HG02970 (cell line): ENCODE data around the gene CCDC171.

Experiments used
- ATAC-seq: cut with Tn5 transposase; IDR thresholded peaks from one replicate; pipeline ENCODE4 v1.9.1; 2021; ENCODE audit warnings: mild to moderate bottlenecking, moderate library complexity, moderate number of reproducible peaks; ENCODE audit not compliant: unreplicated experiment, low FRiP score

The CCDC171 gene

GRCh38 chr9:15849871-15850270 lies 297.0 kb downstream of the CCDC171 start:
- no peak for ATAC-seq

- no peak for ATAC-seq
Measured at GRCh38 chr9:15851766-15852165, 298.9 kb downstream of the CCDC171 start.

GRCh38 chr9:15856591-15856990 lies 303.7 kb downstream of the CCDC171 start:
- no peak for ATAC-seq

- ATAC-seq, result no peak
Measured at GRCh38 chr9:15867334-15867733, 314.5 kb downstream of the CCDC171 start.

GRCh38 chr9:15867988-15868387 lies 315.1 kb downstream of the CCDC171 start:
- ATAC-seq, result no peak

GRCh38 chr9:15873573-15874177 lies 320.8 kb downstream of the CCDC171 start:
- peak; percentile 63 for ATAC-seq

GRCh38 chr9:15882328-15882727 lies 329.5 kb downstream of the CCDC171 start:
- no peak for ATAC-seq

- no peak for ATAC-seq
Measured at GRCh38 chr9:15882883-15883282, 330.0 kb downstream of the CCDC171 start.

- ATAC-seq, result no peak
Measured at GRCh38 chr9:15885464-15885863, 332.6 kb downstream of the CCDC171 start.

GRCh38 chr9:15889555-15889954 lies 336.7 kb downstream of the CCDC171 start:
- ATAC-seq, result no peak

- ATAC-seq, result no peak
Measured at GRCh38 chr9:15901572-15901971, 348.7 kb downstream of the CCDC171 start.

GRCh38 chr9:15909297-15909696 lies 356.5 kb downstream of the CCDC171 start:
- no peak for ATAC-seq

GRCh38 chr9:15915711-15916110 lies 362.9 kb downstream of the CCDC171 start:
- ATAC-seq, result no peak

- no peak for ATAC-seq
Measured at GRCh38 chr9:15927161-15927560, 374.3 kb downstream of the CCDC171 start.

- no peak for ATAC-seq
Measured at GRCh38 chr9:15935661-15936305, 382.9 kb downstream of the CCDC171 start.

GRCh38 chr9:15936306-15936921 lies 383.6 kb downstream of the CCDC171 start:
- ATAC-seq, result no peak

- no peak for ATAC-seq
Measured at GRCh38 chr9:15942831-15943424, 390.1 kb downstream of the CCDC171 start.

GRCh38 chr9:15944341-15944740 lies 391.5 kb downstream of the CCDC171 start:
- ATAC-seq, result no peak

GRCh38 chr9:15959663-15960062 lies 406.8 kb downstream of the CCDC171 start:
- no peak for ATAC-seq

GRCh38 chr9:15961217-15961616 lies 408.4 kb downstream of the CCDC171 start:
- no peak for ATAC-seq

- ATAC-seq, result no peak
Measured at GRCh38 chr9:15965246-15965745, 412.5 kb downstream of the CCDC171 start.
